Smooth muscle cell (in vitro differentiated cells): ENCODE measurements around the gene PTK7. TPM values are rescaled to one million over a fixed set of nuclear protein-coding genes. Genes with fewer than 3 reads are reported as not detected.
A peak's percentile ranks its signal among the peaks of the same experiment; 100 is the strongest.

ENCODE experiments used
- DNase-seq: peaks from one replicate; lab custom pipeline; 2025; ENCODE audit not compliant: unreplicated experiment; lab: John Stamatoyannopoulos, UW
- H2AFZ ChIP-seq: fragments of 200-600 bp; sonication (generic); 2 replicates; pipeline ENCODE4 v1.6.0; 2016; ENCODE audit warnings: antibody characterized with exemption, low read depth, mild to moderate bottlenecking
- H3F3A ChIP-seq: fragments of 200-600 bp; sonication (generic); 2 replicates; pipeline ENCODE4 v1.6.0; 2017; ENCODE audit warnings: antibody characterized with exemption, low read depth
- H3K27ac ChIP-seq: fragments of 200-600 bp; sonication (generic); 2 replicates; pipeline ENCODE4 v1.5.1; 2016; ENCODE audit warnings: low read depth, mild to moderate bottlenecking
- H3K27me3 ChIP-seq: fragments of 200-600 bp; sonication (generic); 2 replicates; pipeline ENCODE4 v1.6.1; 2016; ENCODE audit warnings: low read depth, mild to moderate bottlenecking
- H3K36me3 ChIP-seq: fragments of 200-600 bp; sonication (generic); 2 replicates; pipeline ENCODE4 v1.5.1; 2016; ENCODE audit warnings: low read depth
- H3K4me1 ChIP-seq: fragments of 200-600 bp; sonication (generic); 2 replicates; pipeline ENCODE4 v1.5.1; 2016; ENCODE audit warnings: low read depth
- H3K4me2 ChIP-seq: fragments of 200-600 bp; sonication (generic); 2 replicates; pipeline ENCODE4 v1.6.0; 2016; ENCODE audit warnings: mild to moderate bottlenecking
- H3K4me3 ChIP-seq: fragments of 200-600 bp; sonication (generic); 2 replicates; pipeline ENCODE4 v1.5.1; 2016; ENCODE audit warnings: mild to moderate bottlenecking
- H3K79me2 ChIP-seq: fragments of 200-600 bp; sonication (generic); 2 replicates; pipeline ENCODE4 v1.6.0; 2016; ENCODE audit warnings: low read depth, mild to moderate bottlenecking
- H3K9ac ChIP-seq: fragments of 200-600 bp; sonication (generic); 2 replicates; pipeline ENCODE4 v1.6.0; 2016; ENCODE audit warnings: low read depth
- H3K9me3 ChIP-seq: fragments of 200-600 bp; sonication (generic); replicated peaks from 2 replicates; pipeline ENCODE4 v1.5.1; 2016; ENCODE audit warnings: low read depth
- H4K20me1 ChIP-seq: fragments of 200-600 bp; sonication (generic); 2 replicates; pipeline ENCODE4 v1.6.0; 2016; ENCODE audit warnings: low read depth
- WGBS: methylation state at CpG from one replicate; pipeline ENCODE4 v1.1.7; 2016; ENCODE audit warnings: low lambda C conversion rate; 5-methylcytosine and 5-hydroxymethylcytosine counted together
- polyA plus RNA-seq: library from polyadenylated mRNA; unstranded; fragments of >200 nt; fragmentation: Nextera tagmentation; extraction: Ambion mirVana; gene quantifications from 2 replicates; pipeline ENCODE4 v1.2.1, GENCODE V29; 2016
- total RNA-seq: library from RNA; depleted of rRNA; stranded (reverse); fragments of >200 nt; gene quantifications from 2 replicates; pipeline ENCODE4 v1.2.3, GENCODE V29; 2014
- TF ChIP-seq, protein P1 (sequence below): fragments of 200-600 bp; sonication (generic); IDR thresholded peaks from 2 replicates; pipeline ENCODE4 v1.5.1; 2017; ENCODE audit warnings: borderline replicate concordance, mild to moderate bottlenecking, antibody characterized with exemption; ENCODE audit not compliant: insufficient read depth, poor library complexity, severe bottlenecking

Gene PTK7
- total and polyA plus RNA-seq, 2 experiments from 2014 or later: 376 to 598 TPM

DNA sequence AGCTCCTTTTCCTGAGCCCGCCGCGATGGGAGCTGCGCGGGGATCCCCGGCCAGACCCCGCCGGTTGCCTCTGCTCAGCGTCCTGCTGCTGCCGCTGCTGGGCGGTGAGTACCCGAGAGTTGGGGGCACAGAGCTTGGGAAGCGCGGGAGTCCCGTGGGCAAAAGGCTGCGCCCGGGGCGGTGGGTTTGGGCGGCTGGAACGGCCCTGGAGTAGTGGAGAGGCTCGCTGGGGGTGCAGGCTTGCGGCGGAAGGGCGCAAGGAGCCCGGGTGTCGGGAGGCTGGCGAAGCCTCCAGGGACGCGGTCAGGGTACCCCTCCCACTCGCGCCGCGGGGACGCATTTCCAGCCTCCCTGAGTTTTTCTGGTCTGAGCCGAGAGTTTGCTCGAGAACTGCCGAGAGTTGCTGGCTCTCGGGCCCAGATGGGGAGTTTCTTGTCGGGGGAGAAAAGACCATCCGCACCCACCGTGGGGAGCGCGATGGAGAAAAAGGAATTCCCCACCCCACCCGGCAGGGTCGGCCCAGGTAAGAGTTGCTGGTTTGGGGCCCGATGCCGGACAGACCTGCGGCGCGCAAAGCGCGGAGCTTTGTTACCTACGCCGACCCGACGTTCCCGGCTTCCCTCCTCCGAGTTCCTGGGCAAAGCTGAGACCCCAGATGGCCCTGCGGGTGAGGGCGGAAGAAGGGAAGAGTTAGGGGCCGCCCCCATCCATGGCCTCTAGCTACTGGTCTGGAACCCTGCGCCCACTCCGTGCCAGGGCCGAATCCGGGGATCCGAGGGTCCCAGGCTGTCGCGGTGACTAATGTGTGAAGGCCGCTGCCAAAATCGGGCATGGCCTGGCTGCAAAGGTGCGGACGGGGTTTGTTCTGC is 584 bp downstream of the PTK7 start:
- H3K4me3 ChIP-seq: peak overlapping the region; percentile 99
- no peak for DNase-seq
- H2AFZ ChIP-seq: no peak overlapping the region
- WGBS: 1% methylated on average over 70 of the region's 72 CpGs
- H3K27ac ChIP-seq: peak overlapping the region; percentile 97
- peaks cover 32% of the 10 kb centered on the region for H3F3A ChIP-seq
- H3K4me1 ChIP-seq: peaks cover 20% of the 10 kb centered on the region
- H3K9me3 ChIP-seq: no peaks in the 10 kb centered on the region
- TF ChIP-seq, protein P1, sequence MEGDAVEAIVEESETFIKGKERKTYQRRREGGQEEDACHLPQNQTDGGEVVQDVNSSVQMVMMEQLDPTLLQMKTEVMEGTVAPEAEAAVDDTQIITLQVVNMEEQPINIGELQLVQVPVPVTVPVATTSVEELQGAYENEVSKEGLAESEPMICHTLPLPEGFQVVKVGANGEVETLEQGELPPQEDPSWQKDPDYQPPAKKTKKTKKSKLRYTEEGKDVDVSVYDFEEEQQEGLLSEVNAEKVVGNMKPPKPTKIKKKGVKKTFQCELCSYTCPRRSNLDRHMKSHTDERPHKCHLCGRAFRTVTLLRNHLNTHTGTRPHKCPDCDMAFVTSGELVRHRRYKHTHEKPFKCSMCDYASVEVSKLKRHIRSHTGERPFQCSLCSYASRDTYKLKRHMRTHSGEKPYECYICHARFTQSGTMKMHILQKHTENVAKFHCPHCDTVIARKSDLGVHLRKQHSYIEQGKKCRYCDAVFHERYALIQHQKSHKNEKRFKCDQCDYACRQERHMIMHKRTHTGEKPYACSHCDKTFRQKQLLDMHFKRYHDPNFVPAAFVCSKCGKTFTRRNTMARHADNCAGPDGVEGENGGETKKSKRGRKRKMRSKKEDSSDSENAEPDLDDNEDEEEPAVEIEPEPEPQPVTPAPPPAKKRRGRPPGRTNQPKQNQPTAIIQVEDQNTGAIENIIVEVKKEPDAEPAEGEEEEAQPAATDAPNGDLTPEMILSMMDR: no peak
- peaks cover 49% of the 10 kb centered on the region for H4K20me1 ChIP-seq
- peaks cover 59% of the 10 kb centered on the region for H3K79me2 ChIP-seq
- H3K36me3 ChIP-seq: no peaks in the 10 kb centered on the region
- H3K9ac ChIP-seq: peak overlapping the region; percentile 95
- H3K4me2 ChIP-seq: peak overlapping the region; percentile 97
- no peaks in the 10 kb centered on the region for H3K27me3 ChIP-seq

DNA sequence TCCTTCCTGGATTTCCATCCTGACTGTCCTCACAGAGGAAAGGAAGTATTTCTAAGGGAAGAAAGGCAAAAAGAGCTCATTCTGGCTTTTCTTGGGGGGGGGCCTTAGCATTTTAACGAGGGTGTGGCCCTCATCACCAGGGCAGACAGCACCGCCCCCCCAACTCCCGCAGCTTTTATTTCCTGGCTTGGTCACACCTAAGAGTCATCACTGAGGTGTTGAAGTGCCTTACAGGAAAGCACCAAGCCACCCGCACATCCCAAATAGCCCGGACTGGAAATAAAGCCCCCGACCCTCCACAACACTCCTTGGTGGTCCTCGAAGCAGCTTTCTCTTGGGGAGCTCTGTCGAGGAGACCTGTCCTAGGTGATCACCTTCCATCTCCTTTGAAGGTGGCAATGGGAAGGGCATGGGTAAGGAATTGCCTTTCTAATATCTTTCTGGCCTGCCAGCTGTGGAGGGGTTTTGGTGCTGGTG is 1.3 kb downstream of the PTK7 start:
- no peaks in the 10 kb centered on the region for H3K9me3 ChIP-seq
- H3K27me3 ChIP-seq: no peaks in the 10 kb centered on the region
- peak overlapping the region; percentile 99 for H3K4me3 ChIP-seq
- TF ChIP-seq, protein P1: no peak
- peaks cover 56% of the 10 kb centered on the region for H4K20me1 ChIP-seq
- peak overlapping the region; percentile 97 for H3K27ac ChIP-seq
- H3K4me1 ChIP-seq: peaks cover 20% of the 10 kb centered on the region
- peaks cover 65% of the 10 kb centered on the region for H3K79me2 ChIP-seq
- peak overlapping the region; percentile 95 for H3K9ac ChIP-seq
- H3K4me2 ChIP-seq: peak overlapping the region; percentile 97
- peaks cover 36% of the 10 kb centered on the region for H3F3A ChIP-seq
- no peaks in the 10 kb centered on the region for H3K36me3 ChIP-seq
- no peak for DNase-seq
- WGBS: 4% methylated on average over 7 of the region's 8 CpGs
- H2AFZ ChIP-seq: no peak overlapping the region

DNA sequence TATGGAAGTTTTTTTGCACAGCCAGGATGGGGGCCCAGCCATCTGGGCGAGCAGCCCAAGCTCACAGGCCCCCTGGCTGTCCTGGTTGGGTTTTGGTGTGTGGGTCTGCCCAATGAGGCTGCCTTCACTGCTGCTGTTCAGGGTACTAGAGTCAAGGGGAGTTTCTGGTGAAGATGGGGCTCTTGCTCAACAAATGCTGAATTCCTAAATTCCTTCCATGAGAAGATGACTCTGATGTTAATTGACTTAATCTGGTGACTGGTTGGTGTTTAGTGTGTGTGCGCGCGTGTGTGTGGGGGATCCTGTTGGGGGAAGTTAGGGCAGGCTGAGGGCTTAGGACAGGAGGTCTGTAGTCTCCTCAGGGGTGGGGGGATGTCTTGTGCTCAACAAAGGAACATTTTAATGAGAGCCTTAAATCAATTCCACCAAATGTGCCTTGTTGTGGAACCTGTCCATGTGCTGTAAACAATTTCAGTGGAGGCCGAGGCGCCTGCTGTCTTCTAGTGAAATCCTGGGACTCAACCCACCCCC is 1.9 kb downstream of the PTK7 start:
- Histone ChIP-seq H3K4me2 (peak overlapping the region; percentile 97), H3K4me1 (peaks cover 20% of the 10 kb centered on the region), H3F3A (peaks cover 43% of the 10 kb centered on the region), H3K27ac (peak overlapping the region; percentile 97), H3K27me3 (no peaks in the 10 kb centered on the region), H4K20me1 (peaks cover 63% of the 10 kb centered on the region), H3K9ac (peak overlapping the region; percentile 95), H2AFZ (no peak overlapping the region), H3K9me3 (no peaks in the 10 kb centered on the region), H3K79me2 (peaks cover 72% of the 10 kb centered on the region), H3K4me3 (peak overlapping the region; percentile 99), H3K36me3 (no peaks in the 10 kb centered on the region)
- WGBS: 9% methylated on average over 6 of the region's 6 CpGs
- TF ChIP-seq, protein P1: no peak
- DNase-seq: no peak
